ENCODE measurements around the gene GOSR2. TPM values are rescaled to one million over a fixed set of nuclear protein-coding genes. Genes with fewer than 3 reads are reported as not detected.
A peak's percentile ranks its signal among the peaks of the same experiment; 100 is the strongest.

Gene GOSR2
- total RNA-seq, 1 experiment from 2014 or later: 36.5 TPM

DNA sequence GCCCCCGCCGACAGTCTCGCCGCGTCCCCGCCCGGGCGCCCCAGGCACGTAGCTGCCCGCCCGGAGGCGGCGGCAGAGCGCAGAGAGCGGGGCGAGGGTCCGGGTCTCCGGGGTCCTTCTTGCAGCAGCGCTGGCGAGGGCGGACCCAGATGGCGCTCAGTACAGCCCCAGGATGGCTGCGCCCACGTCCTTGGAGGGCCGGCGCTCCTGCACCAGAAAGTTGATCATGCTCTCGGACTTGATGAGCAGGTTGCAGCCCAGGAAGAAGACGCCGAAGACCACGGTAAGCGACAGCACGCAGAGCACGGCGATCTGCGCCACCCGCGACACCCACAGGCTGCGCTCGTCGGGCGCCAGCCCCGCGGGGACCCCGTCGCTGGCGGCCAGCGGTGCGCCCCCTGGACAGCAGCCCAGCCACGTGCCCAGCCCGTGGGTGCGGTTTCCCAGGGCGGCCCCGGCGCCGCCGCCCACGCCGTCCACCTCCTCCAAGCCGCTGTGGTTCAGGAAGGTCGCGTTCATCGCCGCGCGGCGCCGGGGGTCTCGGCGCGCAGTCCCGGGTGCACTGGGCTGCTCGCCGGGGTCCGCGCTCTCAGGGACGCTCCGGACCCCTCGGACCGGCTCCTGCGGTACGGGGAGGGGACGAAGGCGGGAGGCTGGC lies 55.7 kb downstream of the GOSR2 start:
- ChIA-PET POLR2A (interaction anchor here (0.6 kb wide), 1 partner anchor 80 kb away, joined by 3 read pairs; no protein-coding TSS in a partner anchor), CTCF (no interaction called here)
- intact Hi-C loops (cut with micrococcal nuclease; ENCODE audit: unreplicated experiment): no loop called here
- in situ Hi-C loops (cut with HindIII; ENCODE audit: low pct_unique_long_range_greater_than_20kb, low sequenced_read_pairs): no loop called here
- DNase-seq (ENCODE audit: low read depth, low spot score) (no peak), ATAC-seq (peak; percentile 62)
- no peak overlapping the region for H3K27ac ChIP-seq (ENCODE audit: low read length)
- peaks cover 2% of the 10 kb centered on the region; the same call in 1 of the 2 replicates for H3K27me3 ChIP-seq (ENCODE audit: control insufficient read depth, insufficient read depth, low read length)
- peak overlapping the region; percentile 48 for H3K4me3 ChIP-seq (ENCODE audit: low read depth in 2 of 2, low read length in 2 of 2)
- H3K9me3 ChIP-seq (ENCODE audit: control insufficient read depth, insufficient read depth, low read depth, low read length): no peaks in the 10 kb centered on the region
- TF ChIP-seq POLR2AphosphoS5 (IDR thresholded peaks at IDR 0.05; ENCODE audit: low read depth, low read length) (no peak), SIN3A (IDR thresholded peaks at IDR 0.05; ENCODE audit: borderline replicate concordance, insufficient read depth, low read depth, low read length) (no peak), TCF7L2 (IDR thresholded peaks at IDR 0.05; ENCODE audit: low read depth, low read length) (no peak)
- TF ChIP-seq, protein P1, sequence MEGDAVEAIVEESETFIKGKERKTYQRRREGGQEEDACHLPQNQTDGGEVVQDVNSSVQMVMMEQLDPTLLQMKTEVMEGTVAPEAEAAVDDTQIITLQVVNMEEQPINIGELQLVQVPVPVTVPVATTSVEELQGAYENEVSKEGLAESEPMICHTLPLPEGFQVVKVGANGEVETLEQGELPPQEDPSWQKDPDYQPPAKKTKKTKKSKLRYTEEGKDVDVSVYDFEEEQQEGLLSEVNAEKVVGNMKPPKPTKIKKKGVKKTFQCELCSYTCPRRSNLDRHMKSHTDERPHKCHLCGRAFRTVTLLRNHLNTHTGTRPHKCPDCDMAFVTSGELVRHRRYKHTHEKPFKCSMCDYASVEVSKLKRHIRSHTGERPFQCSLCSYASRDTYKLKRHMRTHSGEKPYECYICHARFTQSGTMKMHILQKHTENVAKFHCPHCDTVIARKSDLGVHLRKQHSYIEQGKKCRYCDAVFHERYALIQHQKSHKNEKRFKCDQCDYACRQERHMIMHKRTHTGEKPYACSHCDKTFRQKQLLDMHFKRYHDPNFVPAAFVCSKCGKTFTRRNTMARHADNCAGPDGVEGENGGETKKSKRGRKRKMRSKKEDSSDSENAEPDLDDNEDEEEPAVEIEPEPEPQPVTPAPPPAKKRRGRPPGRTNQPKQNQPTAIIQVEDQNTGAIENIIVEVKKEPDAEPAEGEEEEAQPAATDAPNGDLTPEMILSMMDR (IDR thresholded peaks at IDR 0.05): no peak
- TF ChIP-seq, protein P2, sequence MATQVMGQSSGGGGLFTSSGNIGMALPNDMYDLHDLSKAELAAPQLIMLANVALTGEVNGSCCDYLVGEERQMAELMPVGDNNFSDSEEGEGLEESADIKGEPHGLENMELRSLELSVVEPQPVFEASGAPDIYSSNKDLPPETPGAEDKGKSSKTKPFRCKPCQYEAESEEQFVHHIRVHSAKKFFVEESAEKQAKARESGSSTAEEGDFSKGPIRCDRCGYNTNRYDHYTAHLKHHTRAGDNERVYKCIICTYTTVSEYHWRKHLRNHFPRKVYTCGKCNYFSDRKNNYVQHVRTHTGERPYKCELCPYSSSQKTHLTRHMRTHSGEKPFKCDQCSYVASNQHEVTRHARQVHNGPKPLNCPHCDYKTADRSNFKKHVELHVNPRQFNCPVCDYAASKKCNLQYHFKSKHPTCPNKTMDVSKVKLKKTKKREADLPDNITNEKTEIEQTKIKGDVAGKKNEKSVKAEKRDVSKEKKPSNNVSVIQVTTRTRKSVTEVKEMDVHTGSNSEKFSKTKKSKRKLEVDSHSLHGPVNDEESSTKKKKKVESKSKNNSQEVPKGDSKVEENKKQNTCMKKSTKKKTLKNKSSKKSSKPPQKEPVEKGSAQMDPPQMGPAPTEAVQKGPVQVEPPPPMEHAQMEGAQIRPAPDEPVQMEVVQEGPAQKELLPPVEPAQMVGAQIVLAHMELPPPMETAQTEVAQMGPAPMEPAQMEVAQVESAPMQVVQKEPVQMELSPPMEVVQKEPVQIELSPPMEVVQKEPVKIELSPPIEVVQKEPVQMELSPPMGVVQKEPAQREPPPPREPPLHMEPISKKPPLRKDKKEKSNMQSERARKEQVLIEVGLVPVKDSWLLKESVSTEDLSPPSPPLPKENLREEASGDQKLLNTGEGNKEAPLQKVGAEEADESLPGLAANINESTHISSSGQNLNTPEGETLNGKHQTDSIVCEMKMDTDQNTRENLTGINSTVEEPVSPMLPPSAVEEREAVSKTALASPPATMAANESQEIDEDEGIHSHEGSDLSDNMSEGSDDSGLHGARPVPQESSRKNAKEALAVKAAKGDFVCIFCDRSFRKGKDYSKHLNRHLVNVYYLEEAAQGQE (IDR thresholded peaks at IDR 0.05; ENCODE audit: insufficient read depth in 1 of 2, low read depth in 2 of 2, low read length in 1 of 2): no peak
- H3K36me3 ChIP-seq (ENCODE audit: control insufficient read depth, insufficient read depth, low read length): no peaks in the 10 kb centered on the region
- no peaks in the 10 kb centered on the region; the same call in 1 of the 2 replicates for H3K4me1 ChIP-seq (ENCODE audit: control insufficient read depth, insufficient read depth, low read length)
- BruUV-seq (replicated peaks): no TSS peak

DNA sequence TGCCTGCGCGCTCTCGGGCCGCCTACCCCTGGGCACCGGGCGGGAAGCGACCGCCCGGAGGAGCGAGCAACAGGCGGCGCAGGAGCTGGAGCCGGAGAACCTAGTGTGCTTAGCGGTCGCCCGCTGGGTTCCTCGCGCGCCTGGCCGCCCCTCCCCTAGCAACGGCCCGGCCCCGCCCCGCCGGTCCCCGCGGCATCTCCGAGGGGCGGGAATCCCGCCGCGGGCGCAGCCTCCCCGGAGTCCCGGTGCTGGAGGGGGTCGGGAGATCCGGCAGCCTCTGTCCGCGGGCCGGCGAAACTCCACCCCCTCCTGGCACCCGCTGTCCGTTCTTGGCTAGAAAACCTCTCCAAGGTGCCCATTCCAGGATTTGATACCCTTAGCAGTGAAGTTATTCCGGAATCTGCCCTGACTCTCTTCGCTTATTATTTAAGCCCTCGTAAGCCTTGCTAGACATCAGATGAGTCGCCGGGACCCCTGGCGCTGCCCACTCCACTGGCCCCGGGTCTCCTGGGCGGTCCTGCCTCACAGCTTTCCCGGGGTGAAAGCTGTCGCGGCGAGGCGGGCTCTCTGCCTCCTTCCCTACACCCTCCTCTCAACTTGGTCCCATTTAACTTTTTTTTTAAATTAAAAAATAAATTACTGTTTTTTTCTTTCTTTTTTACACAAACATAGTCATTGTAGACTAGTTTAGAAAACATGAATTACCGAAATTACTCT lies 56.3 kb downstream of the GOSR2 start, which contains the start of gene RPRML:
RPRML (minus strand) TSS at position 107 of the 717 bp plus-strand sequence. CDS start 246 bp downstream, outside the sequence.
- in situ Hi-C loops (cut with HindIII; ENCODE audit: low pct_unique_long_range_greater_than_20kb, low sequenced_read_pairs): no loop called here
- H3K27ac ChIP-seq (ENCODE audit: low read length): no peak within 1 kb of the TSS
- CTCF ChIA-PET: no interaction called here

More for the DNA sequence above, 56.3 kb downstream of the GOSR2 start, which contains the start of gene RPRML:
- no peaks in the 10 kb centered on the region for H3K9me3 ChIP-seq (ENCODE audit: control insufficient read depth, insufficient read depth, low read depth, low read length)
- peak within 1 kb of the TSS; percentile 48 for H3K4me3 ChIP-seq (ENCODE audit: low read depth in 2 of 2, low read length in 2 of 2)
- TF ChIP-seq TCF7L2 (IDR thresholded peaks at IDR 0.05; ENCODE audit: low read depth, low read length) (no peak), SIN3A (IDR thresholded peaks at IDR 0.05; ENCODE audit: borderline replicate concordance, insufficient read depth, low read depth, low read length) (no peak), POLR2AphosphoS5 (IDR thresholded peaks at IDR 0.05; ENCODE audit: low read depth, low read length) (no peak)
- TF ChIP-seq, protein P2 (IDR thresholded peaks at IDR 0.05; ENCODE audit: insufficient read depth in 1 of 2, low read depth in 2 of 2, low read length in 1 of 2): no peak
- TF ChIP-seq, protein P1 (IDR thresholded peaks at IDR 0.05): no peak
- no TSS peak for BruUV-seq (replicated peaks)
- ATAC-seq (peak; percentile 81), DNase-seq (ENCODE audit: low read depth, low spot score) (no peak)
- peaks cover 2% of the 10 kb centered on the region; the same call in 1 of the 2 replicates for H3K27me3 ChIP-seq (ENCODE audit: control insufficient read depth, insufficient read depth, low read length)
- POLR2A ChIA-PET: no interaction called here
- H3K4me1 ChIP-seq (ENCODE audit: control insufficient read depth, insufficient read depth, low read length): no peaks in the 10 kb centered on the region; the same call in 1 of the 2 replicates
- no peaks in the 10 kb centered on the region for H3K36me3 ChIP-seq (ENCODE audit: control insufficient read depth, insufficient read depth, low read length)
- intact Hi-C loops (cut with micrococcal nuclease; ENCODE audit: unreplicated experiment): no loop called here

Data from Panc1 (cell line).